ENCODE results near the gene THSD7A. TPM values are rescaled to one million over a fixed set of nuclear protein-coding genes. Genes with fewer than 3 reads are reported as not detected.

The THSD7A gene
- total and polyA plus RNA-seq, 2 of the 4 experiments (the other 2 are of a cell fraction): 0.02 to 0.18 TPM

GRCh38 chr7:11570922-11571550 is 261.0 kb downstream of the THSD7A start:
- Histone ChIP-seq H2AK5ac (ENCODE audit: low read depth, low read length) (no peak overlapping the region), H3K18ac (ENCODE audit: low read depth, low read length) (no peak overlapping the region), H3K9me3 (ENCODE audit: control insufficient read depth, insufficient read depth, low read length) (no peaks in the 10 kb centered on the region), H2BK20ac (ENCODE audit: low read depth, low read length) (no peak overlapping the region), H3K4me3 (ENCODE audit: insufficient read depth, low read depth, low read length) (no peak overlapping the region), H4K91ac (ENCODE audit: insufficient read depth, low read depth, low read length) (no peak overlapping the region), H3K36me3 (ENCODE audit: control insufficient read depth, insufficient read depth, low read length) (no peaks in the 10 kb centered on the region), H4K20me1 (ENCODE audit: insufficient read depth, low read length) (no peaks in the 10 kb centered on the region), H3K23ac (ENCODE audit: low read depth, low read length) (no peak overlapping the region), H3K79me1 (ENCODE audit: low read depth in 1 of 2, low read length in 2 of 2) (no peaks in the 10 kb centered on the region), H3K27me3 (ENCODE audit: control insufficient read depth, insufficient read depth, low read length) (no peaks in the 10 kb centered on the region), H2BK120ac (ENCODE audit: low read depth, low read length) (no peak overlapping the region), H4K8ac (ENCODE audit: low read depth in 2 of 2, low read length in 2 of 2) (no peak overlapping the region), H2BK15ac (ENCODE audit: low read depth, low read length) (no peak overlapping the region), H3K14ac (replicated peaks; ENCODE audit: low read depth, low read length) (no peak overlapping the region), H3K9ac (ENCODE audit: low read depth, low read length) (no peak overlapping the region), H3K4ac (ENCODE audit: low read depth, low read length) (no peak overlapping the region), H3K27ac (ENCODE audit: insufficient read depth, low read length) (no peak overlapping the region), H2AFZ (replicated peaks; ENCODE audit: low read length, poor library complexity) (no peak overlapping the region), H2BK5ac (ENCODE audit: low read depth, low read length, poor library complexity, severe bottlenecking) (no peak overlapping the region), H3K4me2 (ENCODE audit: low read depth, low read length) (no peak overlapping the region), H3K4me1 (ENCODE audit: control insufficient read depth, insufficient read depth, low read length) (no peaks in the 10 kb centered on the region), H4K5ac (ENCODE audit: low read depth, low read length) (no peak overlapping the region), H2AK9ac (replicated peaks; ENCODE audit: low read depth, low read length, poor library complexity) (no peak overlapping the region), H3K9me1 (ENCODE audit: insufficient read depth, low read length) (no peaks in the 10 kb centered on the region), H3K56ac (ENCODE audit: extremely low read depth, insufficient read depth, low read length) (no peak overlapping the region)
- ChIA-PET CTCF (no interaction called here), POLR2A (ENCODE audit: unreplicated experiment) (no interaction called here)
- DNase-seq (no peak), ATAC-seq (ENCODE audit: low read depth) (no peak)
- dilution Hi-C loops (cut with HindIII; ENCODE audit: low sequenced_read_pairs, unreplicated experiment) (no loop called here), in situ Hi-C loops (cut with MboI; ENCODE audit: low sequenced_read_pairs) (no loop called here), intact Hi-C loops (cut with micrococcal nuclease) (no loop called here)
- TF ChIP-seq RAD21 (IDR thresholded peaks at IDR 0.05; ENCODE audit: low read length) (no peak), CHD1 (IDR thresholded peaks at IDR 0.05; ENCODE audit: low read depth, low read length) (no peak), MAFK (IDR thresholded peaks at IDR 0.05; ENCODE audit: low read depth, low read length) (no peak), FOS (IDR thresholded peaks at IDR 0.05; ENCODE audit: low read depth, low read length) (no peak), MAZ (IDR thresholded peaks at IDR 0.05; ENCODE audit: borderline replicate concordance, low read depth, low read length) (no peak), BHLHE40 (IDR thresholded peaks at IDR 0.05; ENCODE audit: low read depth, low read length) (no peak), MXI1 (IDR thresholded peaks at IDR 0.05; ENCODE audit: borderline replicate concordance, low read depth, low read length) (no peak), CTCF (conservative IDR thresholded peaks at IDR 0.05; ENCODE audit: low read depth, low read length) (no peak), NFE2L2 (IDR thresholded peaks at IDR 0.05; ENCODE audit: low read depth, low read length) (no peak), USF2 (IDR thresholded peaks at IDR 0.05; ENCODE audit: low read depth, low read length) (no peak), ELK1 (IDR thresholded peaks at IDR 0.05; ENCODE audit: borderline replicate concordance, low read depth, low read length) (no peak), RCOR1 (IDR thresholded peaks at IDR 0.05; ENCODE audit: insufficient replicate concordance, low read length) (no peak), SMC3 (IDR thresholded peaks at IDR 0.05; ENCODE audit: low read depth, low read length) (no peak), CEBPB (IDR thresholded peaks at IDR 0.05; ENCODE audit: low read depth, low read length) (no peak), POLR2A (IDR thresholded peaks at IDR 0.05; ENCODE audit: low read depth, low read length) (no peak), RFX5 (IDR thresholded peaks at IDR 0.05; ENCODE audit: low read depth, low read length) (no peak)
- no TSS peak for BruUV-seq (replicated peaks)
- no CpG with 5 or more reads among the region's 2 CpGs for WGBS, 2 experiments (ENCODE audit: extremely low coverage in 2 of 2, insufficient read length in 1 of 2)

Measured in IMR-90 (cell line).